ENCODE results near the gene GNG2.

The GNG2 gene

GRCh38 chr14:51873221-51873893 is 12.9 kb downstream of the GNG2 start:
- Histone ChIP-seq H3K9me2 (replicated peaks; ENCODE audit: control insufficient read depth, low read length) (no peaks in the 10 kb centered on the region), H3K9me3 (ENCODE audit: control insufficient read depth, insufficient read depth, low read length) (no peaks in the 10 kb centered on the region), H4K20me1 (ENCODE audit: control insufficient read depth, insufficient read depth, low read depth, low read length) (no peaks in the 10 kb centered on the region), H3K27ac (ENCODE audit: low read depth, low read length) (no peak overlapping the region), H3K27me3 (ENCODE audit: control insufficient read depth, low read length) (no peaks in the 10 kb centered on the region), H3F3A (ENCODE audit: control insufficient read depth, insufficient read depth) (no peaks in the 10 kb centered on the region), H3K36me3 (ENCODE audit: control insufficient read depth, low read length) (no peaks in the 10 kb centered on the region), H3K4me1 (ENCODE audit: control insufficient read depth, low read length) (peaks cover 22% of the 10 kb centered on the region), H3K4me2 (ENCODE audit: low read length) (no peak overlapping the region), H3K79me2 (ENCODE audit: control insufficient read depth, low read length) (no peaks in the 10 kb centered on the region), H3K4me3 (ENCODE audit: low read length) (no peak overlapping the region)
- TF ChIP-seq CTCF (IDR thresholded peaks at IDR 0.05; ENCODE audit: low read depth, low read length, poor library complexity, severe bottlenecking) (no peak), EZH2phosphoT487 (IDR thresholded peaks at IDR 0.05; ENCODE audit: borderline replicate concordance, low read length) (no peak)

GRCh38 chr14:51877810-51878209 is 17.4 kb downstream of the GNG2 start:
- TF ChIP-seq CTCF (IDR thresholded peaks at IDR 0.05; ENCODE audit: low read depth, low read length, poor library complexity, severe bottlenecking) = no peak
- no peak for TF ChIP-seq EZH2phosphoT487 (IDR thresholded peaks at IDR 0.05; ENCODE audit: borderline replicate concordance, low read length)
- Histone ChIP-seq H3K4me2 (ENCODE audit: low read length) (no peak overlapping the region), H3F3A (ENCODE audit: control insufficient read depth, insufficient read depth) (no peaks in the 10 kb centered on the region), H3K4me1 (ENCODE audit: control insufficient read depth, low read length) (0 out of 2 replicates have a peak, but pooled peaks cover 2% of the 10 kb centered on the region), H3K9me2 (replicated peaks; ENCODE audit: control insufficient read depth, low read length) (no peaks in the 10 kb centered on the region), H3K9me3 (ENCODE audit: control insufficient read depth, insufficient read depth, low read length) (no peaks in the 10 kb centered on the region), H4K20me1 (ENCODE audit: control insufficient read depth, insufficient read depth, low read depth, low read length) (no peaks in the 10 kb centered on the region), H3K27ac (ENCODE audit: low read depth, low read length) (no peak overlapping the region), H3K27me3 (ENCODE audit: control insufficient read depth, low read length) (no peaks in the 10 kb centered on the region), H3K79me2 (ENCODE audit: control insufficient read depth, low read length) (no peaks in the 10 kb centered on the region), H3K36me3 (ENCODE audit: control insufficient read depth, low read length) (no peaks in the 10 kb centered on the region), H3K4me3 (ENCODE audit: low read length) (no peak overlapping the region)

GRCh38 chr14:51879170-51879569 is 18.8 kb downstream of the GNG2 start:
- H4K20me1 ChIP-seq (ENCODE audit: control insufficient read depth, insufficient read depth, low read depth, low read length) = no peaks in the 10 kb centered on the region
- no peaks in the 10 kb centered on the region for H3K79me2 ChIP-seq (ENCODE audit: control insufficient read depth, low read length)
- no peaks in the 10 kb centered on the region for H3F3A ChIP-seq (ENCODE audit: control insufficient read depth, insufficient read depth)
- H3K9me3 ChIP-seq (ENCODE audit: control insufficient read depth, insufficient read depth, low read length) = no peaks in the 10 kb centered on the region
- no peak overlapping the region for H3K4me3 ChIP-seq (ENCODE audit: low read length)
- no peaks in the 10 kb centered on the region for H3K36me3 ChIP-seq (ENCODE audit: control insufficient read depth, low read length)
- TF ChIP-seq CTCF (IDR thresholded peaks at IDR 0.05; ENCODE audit: low read depth, low read length, poor library complexity, severe bottlenecking) (no peak), EZH2phosphoT487 (IDR thresholded peaks at IDR 0.05; ENCODE audit: borderline replicate concordance, low read length) (no peak)
- H3K27me3 ChIP-seq (ENCODE audit: control insufficient read depth, low read length) = no peaks in the 10 kb centered on the region
- no peak overlapping the region for H3K27ac ChIP-seq (ENCODE audit: low read depth, low read length)
- H3K9me2 ChIP-seq (replicated peaks; ENCODE audit: control insufficient read depth, low read length) = no peaks in the 10 kb centered on the region
- H3K4me1 ChIP-seq (ENCODE audit: control insufficient read depth, low read length) = 0 out of 2 replicates have a peak, but pooled peaks cover 2% of the 10 kb centered on the region
- H3K4me2 ChIP-seq (ENCODE audit: low read length) = no peak overlapping the region
